ENCODE measurements around the gene PARN.

The PARN gene

GRCh38 chr16:14629612-14629918, 495 bp downstream of the PARN start:
- TF ChIP-seq, protein P1, sequence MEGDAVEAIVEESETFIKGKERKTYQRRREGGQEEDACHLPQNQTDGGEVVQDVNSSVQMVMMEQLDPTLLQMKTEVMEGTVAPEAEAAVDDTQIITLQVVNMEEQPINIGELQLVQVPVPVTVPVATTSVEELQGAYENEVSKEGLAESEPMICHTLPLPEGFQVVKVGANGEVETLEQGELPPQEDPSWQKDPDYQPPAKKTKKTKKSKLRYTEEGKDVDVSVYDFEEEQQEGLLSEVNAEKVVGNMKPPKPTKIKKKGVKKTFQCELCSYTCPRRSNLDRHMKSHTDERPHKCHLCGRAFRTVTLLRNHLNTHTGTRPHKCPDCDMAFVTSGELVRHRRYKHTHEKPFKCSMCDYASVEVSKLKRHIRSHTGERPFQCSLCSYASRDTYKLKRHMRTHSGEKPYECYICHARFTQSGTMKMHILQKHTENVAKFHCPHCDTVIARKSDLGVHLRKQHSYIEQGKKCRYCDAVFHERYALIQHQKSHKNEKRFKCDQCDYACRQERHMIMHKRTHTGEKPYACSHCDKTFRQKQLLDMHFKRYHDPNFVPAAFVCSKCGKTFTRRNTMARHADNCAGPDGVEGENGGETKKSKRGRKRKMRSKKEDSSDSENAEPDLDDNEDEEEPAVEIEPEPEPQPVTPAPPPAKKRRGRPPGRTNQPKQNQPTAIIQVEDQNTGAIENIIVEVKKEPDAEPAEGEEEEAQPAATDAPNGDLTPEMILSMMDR (conservative IDR thresholded peaks at IDR 0.05): no peak
- peak overlapping the region; percentile 75 for H3K27ac ChIP-seq

DNA sequence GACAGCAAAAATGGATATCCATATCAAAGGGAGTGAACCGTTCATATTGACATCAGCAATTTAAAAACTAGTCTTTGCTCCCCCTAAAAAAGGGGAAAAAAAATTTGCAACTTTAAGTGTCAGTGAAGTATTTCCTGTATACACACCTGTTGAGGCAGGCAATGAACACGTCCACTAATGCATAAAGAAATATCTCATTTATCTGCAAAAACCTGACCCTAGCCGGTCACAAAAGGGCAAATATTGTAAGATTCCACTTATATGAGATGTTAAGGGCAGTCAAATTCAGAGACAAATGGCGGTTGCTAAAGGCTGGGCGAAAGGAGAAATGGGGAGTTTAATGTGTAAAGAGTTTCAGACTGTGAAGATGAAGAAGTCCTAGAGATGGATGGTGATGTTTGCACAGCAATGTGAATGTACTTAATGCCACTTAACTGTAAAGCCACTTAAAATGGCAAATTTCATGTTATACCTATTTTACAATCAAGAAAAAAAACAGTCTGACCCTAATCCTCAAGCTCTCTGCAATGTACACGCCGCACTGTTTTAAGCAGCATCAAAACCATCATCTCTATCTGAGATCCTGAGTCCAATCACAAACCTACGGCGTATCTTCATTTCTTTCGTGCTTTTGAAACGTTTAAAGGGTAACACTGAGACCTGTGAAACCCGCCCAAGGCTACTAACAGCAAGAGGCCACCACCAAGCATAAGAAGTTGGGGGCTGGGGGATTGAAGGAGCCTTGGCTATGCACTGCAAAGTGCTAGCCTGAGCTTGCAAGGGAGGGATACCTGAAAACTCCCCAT, 1.1 kb downstream of the PARN start:
- peak overlapping the region; percentile 75 for H3K27ac ChIP-seq
- TF ChIP-seq, protein P1 (conservative IDR thresholded peaks at IDR 0.05): no peak

DNA sequence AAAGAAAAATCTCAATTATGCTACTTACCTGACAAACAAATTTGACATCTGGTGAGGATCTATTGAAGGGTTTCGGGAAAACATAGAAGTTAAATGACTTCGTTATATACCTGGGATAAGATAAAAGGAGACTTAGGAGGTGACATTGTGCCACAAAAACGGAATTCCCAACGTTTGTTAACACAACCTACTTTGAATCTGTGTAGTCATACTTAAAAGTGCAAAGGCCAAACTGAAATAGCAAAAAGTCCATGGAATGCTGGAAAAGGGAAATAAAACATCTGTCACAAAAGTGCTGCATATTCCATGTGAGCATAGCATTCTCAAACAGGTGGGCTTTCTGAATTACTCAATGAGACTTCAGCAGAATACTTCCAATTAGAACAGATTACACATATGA, 3.0 kb downstream of the PARN start:
- TF ChIP-seq, protein P1 (conservative IDR thresholded peaks at IDR 0.05): no peak
- no peak overlapping the region for H3K27ac ChIP-seq

- TF ChIP-seq, protein P1 (conservative IDR thresholded peaks at IDR 0.05): no peak
- no peak overlapping the region for H3K27ac ChIP-seq
These were observed 11.5 kb downstream of the PARN start for GRCh38 chr16:14618566-14618965.

- H3K27ac ChIP-seq: no peak overlapping the region
- TF ChIP-seq, protein P1 (conservative IDR thresholded peaks at IDR 0.05): no peak
These were observed 13.8 kb downstream of the PARN start for GRCh38 chr16:14616280-14616679.

- H3K27ac ChIP-seq: no peak overlapping the region
- TF ChIP-seq, protein P1 (conservative IDR thresholded peaks at IDR 0.05): no peak
These were observed 16.1 kb downstream of the PARN start for GRCh38 chr16:14613991-14614390.

DNA sequence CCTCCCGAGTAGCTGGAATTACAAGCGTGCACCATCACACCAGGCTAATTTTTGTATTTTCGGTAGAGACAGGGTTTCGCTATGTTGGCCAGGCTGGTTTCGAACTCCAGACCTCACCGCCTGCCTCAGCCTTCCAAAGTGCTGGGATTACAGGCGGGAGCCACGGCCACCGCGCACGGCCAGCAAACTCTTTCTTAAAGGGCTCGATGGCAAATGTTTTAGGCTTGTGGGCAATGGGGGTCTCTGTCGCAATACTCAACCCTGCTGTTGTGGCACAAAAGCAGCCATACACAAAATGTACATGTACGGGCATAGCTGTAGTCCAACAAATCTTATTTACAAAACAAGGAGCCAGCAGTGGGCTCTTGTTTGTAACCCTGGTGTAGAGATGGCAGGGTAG, 18.4 kb downstream of the PARN start:
- TF ChIP-seq, protein P1 (conservative IDR thresholded peaks at IDR 0.05): no peak
- H3K27ac ChIP-seq: no peak overlapping the region
